Stomach (tissue), 4 donors: ENCODE measurements around the gene CCDC30.

Source experiments
- POLR2A ChIP-seq, 4 donors: fragments of 450-650 bp; IDR thresholded peaks; one replicate each; pipeline ENCODE4 v1.6.1; 2016; ENCODE audit warnings: antibody characterized with exemption in 4 of 4, control low read depth in 2 of 4, mild to moderate bottlenecking in 1 of 4, moderate library complexity in 1 of 4
- TF ChIP-seq, protein P1 (sequence below), 7 experiments: fragments of 450-650 bp in 4 of 7; fragments of 200-600 bp in 3 of 7; sonication (generic) in 3 of 7; IDR thresholded peaks; one replicate each; pipeline ENCODE4 v1.5.1; 2016 to 2019; ENCODE audit warnings: antibody characterized with exemption in 7 of 7, control low read depth in 2 of 7, mild to moderate bottlenecking in 1 of 7

DNA sequence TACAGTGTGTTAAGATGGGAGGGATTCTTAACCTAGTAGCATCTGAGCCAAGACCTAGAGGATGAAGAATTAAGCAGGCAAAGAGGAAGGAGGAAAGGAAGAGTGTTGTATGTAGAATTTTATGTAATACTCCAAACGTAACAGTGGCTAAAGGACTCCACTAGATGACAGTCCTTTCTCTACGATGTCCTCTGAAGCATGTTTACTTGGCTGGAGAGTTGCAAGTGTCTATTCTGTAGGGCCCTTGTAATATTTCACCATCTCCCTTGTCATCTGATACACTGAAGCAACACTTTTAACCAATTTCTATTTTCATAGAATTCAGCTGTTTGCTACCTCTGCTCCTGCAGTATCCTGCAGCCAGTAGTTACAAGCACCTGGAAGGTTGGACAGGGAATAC is 217.0 kb downstream of the CCDC30 start:
- TF ChIP-seq, protein P1, sequence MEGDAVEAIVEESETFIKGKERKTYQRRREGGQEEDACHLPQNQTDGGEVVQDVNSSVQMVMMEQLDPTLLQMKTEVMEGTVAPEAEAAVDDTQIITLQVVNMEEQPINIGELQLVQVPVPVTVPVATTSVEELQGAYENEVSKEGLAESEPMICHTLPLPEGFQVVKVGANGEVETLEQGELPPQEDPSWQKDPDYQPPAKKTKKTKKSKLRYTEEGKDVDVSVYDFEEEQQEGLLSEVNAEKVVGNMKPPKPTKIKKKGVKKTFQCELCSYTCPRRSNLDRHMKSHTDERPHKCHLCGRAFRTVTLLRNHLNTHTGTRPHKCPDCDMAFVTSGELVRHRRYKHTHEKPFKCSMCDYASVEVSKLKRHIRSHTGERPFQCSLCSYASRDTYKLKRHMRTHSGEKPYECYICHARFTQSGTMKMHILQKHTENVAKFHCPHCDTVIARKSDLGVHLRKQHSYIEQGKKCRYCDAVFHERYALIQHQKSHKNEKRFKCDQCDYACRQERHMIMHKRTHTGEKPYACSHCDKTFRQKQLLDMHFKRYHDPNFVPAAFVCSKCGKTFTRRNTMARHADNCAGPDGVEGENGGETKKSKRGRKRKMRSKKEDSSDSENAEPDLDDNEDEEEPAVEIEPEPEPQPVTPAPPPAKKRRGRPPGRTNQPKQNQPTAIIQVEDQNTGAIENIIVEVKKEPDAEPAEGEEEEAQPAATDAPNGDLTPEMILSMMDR (IDR thresholded peaks at IDR 0.05) = no peak
- no peak for TF ChIP-seq POLR2A (IDR thresholded peaks at IDR 0.05)
